SK-MEL-5 (cell line): Measurements from ENCODE around the gene PARD6A. TPM values are rescaled to one million over a fixed set of nuclear protein-coding genes. Genes with fewer than 3 reads are reported as not detected.
"Not testable (repeated sequence)": the region's sequence is repeated elsewhere in the genome, so short reads cannot be mapped to it uniquely, and the experiment has no call there.

ENCODE experiments used
- DNase-seq: peaks from one replicate; pipeline ENCODE4 v3.0.0-alpha.2; 2016; ENCODE audit warnings: low read depth, low spot score
- in situ Hi-C: cut with HindIII; loops from 2 replicates; pipeline ENCODE4 v1.10.0; 2016; ENCODE audit warnings: low sequenced_read_pairs, high pct_unique_total_duplicates, low pct_unique_long_range_greater_than_20kb
- total RNA-seq: library from RNA; depleted of rRNA; stranded (reverse); fragments of >200 nt; shearing (Covaris generic); gene quantifications from 2 replicates; pipeline ENCODE4 v1.2.3, GENCODE V29; 2014

Gene PARD6A
- total RNA-seq, 1 experiment from 2014 or later, result 0.34 TPM

DNA sequence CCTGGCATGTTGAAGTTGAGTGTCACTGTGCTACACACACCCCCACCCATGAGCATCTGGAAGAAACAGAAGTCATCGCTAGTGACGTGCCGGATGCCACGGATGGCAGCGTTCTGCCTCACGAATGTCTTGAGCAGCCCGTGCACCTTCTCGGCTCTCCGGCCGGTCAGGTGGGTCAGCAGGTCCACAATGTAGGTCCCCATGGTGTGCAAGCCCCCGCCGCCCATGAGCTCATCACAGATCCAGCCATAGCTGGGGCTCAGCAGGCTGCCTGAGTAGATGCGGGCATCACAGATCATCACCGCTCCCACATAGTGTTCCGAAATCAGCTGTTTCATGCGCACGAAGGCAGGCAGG, 14.8 kb downstream of the PARD6A start:
- in situ Hi-C loops, result no loop called here
- no peak for DNase-seq

DNA sequence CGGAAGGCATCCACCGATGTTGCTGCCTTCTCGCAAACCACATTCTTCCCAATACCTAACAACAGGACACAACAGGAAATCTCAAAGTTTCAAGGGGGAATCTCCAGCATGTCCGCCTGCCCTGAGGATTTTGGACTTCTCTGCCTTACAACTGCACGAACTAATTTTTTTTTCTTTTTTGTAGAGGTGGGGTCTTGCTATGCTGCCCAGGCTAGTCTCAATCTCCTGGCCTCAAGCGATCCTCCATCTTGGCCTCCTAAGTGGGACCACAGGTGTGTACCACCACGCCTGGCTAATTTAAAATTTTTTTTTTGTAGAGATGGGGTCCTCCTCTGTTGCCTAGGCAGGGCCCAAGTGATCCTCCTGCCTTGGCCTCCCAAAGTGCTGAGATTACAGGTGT, 15.2 kb downstream of the PARD6A start:
- in situ Hi-C loops, result no loop called here

DNA sequence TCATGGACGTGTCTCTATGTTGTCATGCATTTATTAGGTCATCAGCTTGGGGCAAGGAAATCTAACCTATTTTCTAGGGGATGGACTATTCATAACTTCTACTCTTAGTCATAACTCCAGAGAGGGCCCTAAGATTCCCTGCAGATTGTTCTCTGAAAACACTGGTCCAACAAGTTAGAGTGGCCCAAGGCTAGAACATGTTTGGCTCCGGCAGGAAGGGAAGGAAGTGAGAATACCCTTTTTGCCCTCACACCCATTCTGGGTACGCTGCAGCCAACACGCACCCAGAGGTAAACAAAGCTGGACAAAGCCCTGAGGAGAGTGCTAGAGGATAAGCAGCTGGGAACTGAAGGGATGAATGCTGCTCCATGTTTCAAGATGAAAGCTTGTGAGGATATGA, 15.8 kb downstream of the PARD6A start:
- DNase-seq, result no peak
- in situ Hi-C loops, result no loop called here

More for the DNA sequence above, 15.2 kb downstream of the PARD6A start:
- DNase-seq, result no peak

DNA sequence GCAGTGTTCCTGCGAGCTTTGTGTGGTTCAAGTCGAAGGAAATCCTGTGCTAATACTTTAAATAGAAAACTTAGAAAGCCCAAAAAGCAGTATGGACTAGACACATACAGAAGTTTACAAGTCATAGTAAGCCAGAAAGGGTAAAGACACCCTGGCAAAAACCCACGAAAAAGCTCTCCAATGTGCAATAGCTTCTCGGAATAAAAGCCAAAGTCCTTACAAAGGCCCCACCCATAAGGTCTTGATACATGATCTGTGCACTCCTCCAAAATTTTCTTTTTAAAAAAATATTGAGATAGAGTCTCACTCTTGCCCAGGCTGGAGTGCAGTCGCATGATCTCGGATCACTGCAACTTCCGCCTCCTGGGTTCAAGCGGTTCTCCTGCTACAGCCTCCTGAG, 16.2 kb downstream of the PARD6A start:
- in situ Hi-C loops, result no loop called here
- no peak for DNase-seq

GRCh38 chr16:67677712-67678111, 17.0 kb downstream of the PARD6A start:
- in situ Hi-C loops, result no loop called here
- DNase-seq, result no peak

DNA sequence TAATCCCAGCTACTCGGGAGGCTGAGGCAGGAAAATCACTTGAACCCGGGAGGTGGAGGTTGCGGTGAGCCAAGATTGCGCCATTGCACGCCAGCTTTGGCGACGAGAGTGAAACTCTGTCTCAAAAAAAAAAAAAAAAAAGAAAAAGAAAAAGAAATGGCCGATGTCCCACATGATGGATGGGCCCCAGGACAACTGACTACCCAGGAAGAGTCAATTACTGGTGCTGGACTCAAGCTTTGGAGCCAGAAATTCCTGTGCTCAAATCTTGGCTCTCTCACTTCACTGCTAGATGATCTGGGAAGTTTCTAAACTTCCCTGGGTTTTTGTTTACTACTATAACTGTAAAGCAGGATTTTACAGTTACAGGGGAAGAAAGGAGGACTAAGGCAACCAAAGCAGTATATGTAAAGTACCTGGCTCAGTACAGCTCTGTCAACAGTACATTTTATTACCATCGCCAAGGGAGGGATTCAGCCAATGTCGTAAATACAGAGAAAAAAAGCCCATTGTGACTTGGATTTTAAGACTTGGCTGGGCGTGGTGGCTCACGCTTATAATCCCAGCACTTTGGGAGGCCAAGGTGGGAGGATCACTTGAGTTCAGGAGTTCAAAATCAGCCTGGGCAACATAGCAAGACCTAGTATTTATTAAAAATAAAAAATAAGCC, 17.7 kb downstream of the PARD6A start:
- DNase-seq, result no peak
- in situ Hi-C loops, result no loop called here

DNA sequence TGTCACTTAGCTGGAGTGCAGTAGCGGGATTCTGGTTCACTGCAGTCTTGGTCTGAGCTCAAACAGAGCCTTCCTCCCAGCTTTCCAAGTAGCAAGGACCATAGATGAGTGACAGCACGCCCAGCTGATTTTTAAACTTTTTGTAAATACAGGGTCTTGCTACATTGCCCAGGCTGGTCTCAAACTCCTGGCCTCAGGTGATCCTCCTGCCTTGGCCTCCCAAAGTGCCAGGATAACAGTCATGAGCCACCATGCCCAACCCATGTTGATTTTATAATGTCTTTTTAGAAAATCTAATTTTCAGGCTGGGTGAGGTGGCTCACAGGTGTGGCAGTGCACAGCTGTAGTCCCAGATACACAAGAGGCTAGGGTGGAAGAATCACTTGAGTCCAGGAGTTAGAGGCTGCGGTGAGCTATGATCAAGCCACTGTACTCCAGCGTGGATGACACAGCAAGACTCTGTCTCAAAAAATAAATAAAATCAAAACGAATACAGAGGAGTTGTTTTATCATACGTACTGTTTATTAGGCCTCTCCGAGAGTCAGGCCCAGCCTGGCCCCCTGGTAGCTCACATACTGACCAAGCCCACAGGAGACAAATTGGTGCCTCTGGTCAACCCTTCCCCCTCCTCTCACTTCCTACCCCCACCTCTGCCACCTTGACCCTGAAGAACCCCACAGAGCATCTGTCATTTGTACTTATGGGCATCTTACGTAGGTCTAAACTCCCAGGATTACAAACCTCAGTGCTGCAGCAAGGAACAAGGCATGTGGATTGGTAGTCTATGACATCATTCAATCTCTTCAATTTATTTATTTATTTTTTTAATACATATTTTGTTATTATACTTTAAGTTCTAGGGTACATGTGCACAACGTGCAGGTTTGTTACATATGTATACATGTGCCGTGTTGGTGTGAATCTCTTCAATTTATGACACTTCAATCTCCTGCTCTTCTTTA, 19.5 kb downstream of the PARD6A start:
- no peak for DNase-seq
- in situ Hi-C loops, result no loop called here

GRCh38 chr16:67683767-67684166, 23.0 kb downstream of the PARD6A start:
- no peak for DNase-seq
- in situ Hi-C loops, result no loop called here

GRCh38 chr16:67685388-67686112, 24.8 kb downstream of the PARD6A start:
- in situ Hi-C loops, result no loop called here
- no peak for DNase-seq

- in situ Hi-C loops, DNase-seq: not testable (repeated sequence)
Measured at GRCh38 chr16:67693517-67694285, 32.9 kb downstream of the PARD6A start.

DNA sequence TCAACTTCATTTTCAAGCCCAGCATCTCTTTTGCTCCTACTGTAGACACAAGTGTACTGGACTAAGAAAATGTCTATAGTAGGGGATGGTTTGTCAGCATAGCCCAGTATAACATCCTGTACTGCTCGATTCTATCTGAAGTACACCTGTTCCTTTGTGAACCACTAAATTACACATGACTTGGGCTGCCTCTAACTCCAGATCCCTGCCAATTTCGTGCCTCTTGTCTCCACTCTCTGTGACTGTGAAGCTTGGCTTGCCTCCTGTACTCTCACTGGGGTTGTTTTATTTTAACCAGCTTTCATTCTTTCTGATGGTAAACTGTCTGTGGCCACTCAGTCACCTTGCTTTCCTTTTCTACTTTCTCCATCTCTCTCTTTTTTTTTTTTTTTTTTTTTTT, 33.9 kb downstream of the PARD6A start:
- in situ Hi-C loops, result no loop called here
- DNase-seq, result no peak

- in situ Hi-C loops, result no loop called here
- no peak for DNase-seq
Measured at GRCh38 chr16:67697422-67698185, 36.8 kb downstream of the PARD6A start.

DNA sequence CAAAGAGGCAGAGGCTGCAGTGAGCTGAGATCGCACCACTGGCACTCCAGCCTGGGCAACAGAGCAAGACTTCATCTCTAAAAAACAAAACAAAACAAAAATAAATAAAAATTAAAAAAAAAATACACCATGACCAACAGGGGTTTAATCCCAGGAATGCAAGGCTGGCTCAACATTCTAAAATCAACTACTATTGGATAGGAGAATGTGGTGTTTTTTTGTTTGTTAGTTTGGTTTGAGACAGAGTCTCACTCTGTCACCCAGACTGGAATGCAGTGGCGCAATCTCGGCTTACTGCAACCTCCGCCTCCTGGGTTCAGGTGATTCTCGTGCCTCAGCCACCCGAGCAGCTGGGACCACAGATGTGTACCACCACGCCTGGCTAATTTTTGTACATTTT, 38.5 kb downstream of the PARD6A start:
- in situ Hi-C loops, result no loop called here
- DNase-seq, result no peak

DNA sequence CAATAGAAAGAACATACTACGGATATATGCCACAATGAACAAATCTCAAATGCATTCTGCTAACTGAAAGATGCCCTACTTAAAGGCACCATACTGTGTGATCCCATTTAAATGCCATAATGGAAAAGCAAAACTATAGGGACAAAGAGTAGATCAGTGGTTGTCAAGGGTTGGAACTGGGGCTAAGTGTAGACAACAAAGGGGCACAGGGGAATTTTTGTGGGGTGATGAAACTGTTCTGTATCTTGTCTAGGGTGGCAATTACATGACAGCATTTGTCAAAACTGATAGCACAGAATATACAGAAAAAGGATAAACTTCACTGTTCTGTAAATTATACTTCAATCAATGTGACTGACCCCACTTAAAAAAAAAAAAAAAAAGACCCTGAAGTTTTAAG, 40.7 kb downstream of the PARD6A start:
- DNase-seq, result no peak
- in situ Hi-C loops, result no loop called here

DNA sequence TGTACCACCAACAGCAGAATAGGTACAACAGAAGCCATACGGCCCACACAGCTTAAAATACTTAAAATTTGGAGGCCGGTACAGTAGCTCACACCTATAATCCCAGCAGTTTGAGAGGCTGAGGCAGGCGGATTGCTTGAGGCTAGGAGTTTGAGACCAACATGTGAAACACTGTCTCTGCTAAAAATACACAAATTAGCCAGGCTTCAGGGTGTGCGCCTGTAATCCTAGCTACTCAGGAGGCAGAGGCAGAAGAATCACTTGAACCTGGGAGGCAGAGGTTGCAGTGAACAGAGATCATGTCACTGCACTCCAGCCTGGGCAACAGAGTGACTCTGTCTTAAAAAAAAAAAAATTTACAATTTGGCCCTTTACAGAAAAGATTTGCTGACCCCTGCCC, 41.4 kb downstream of the PARD6A start:
- in situ Hi-C loops, result no loop called here
- DNase-seq, result no peak

- no peak for DNase-seq
- in situ Hi-C loops, result no loop called here
Measured at GRCh38 chr16:67703626-67704025, 42.9 kb downstream of the PARD6A start.

DNA sequence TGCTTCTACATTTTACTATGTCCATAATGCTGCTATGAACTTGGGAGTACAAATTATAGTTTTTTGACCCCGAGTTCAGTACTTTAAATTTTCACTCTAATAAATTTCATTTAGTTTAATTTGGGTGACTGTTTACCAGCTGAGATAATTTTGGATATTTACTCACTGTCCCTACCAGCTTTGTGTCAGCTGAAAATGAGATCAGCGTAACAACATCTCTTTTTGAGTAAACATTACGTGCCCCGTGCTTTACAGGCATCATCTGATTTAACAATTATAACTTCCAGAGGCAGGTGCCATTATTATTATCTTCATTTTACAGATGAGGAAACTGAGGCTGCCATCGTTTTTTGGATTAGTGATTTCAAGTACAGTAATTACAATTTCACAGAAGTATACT, 43.4 kb downstream of the PARD6A start:
- no peak for DNase-seq
- in situ Hi-C loops, result no loop called here
